BLaER1 (cell line): ENCODE data around the gene GANC.

ENCODE experiments used
- H3K27ac ChIP-seq: shearing (Covaris generic); formaldehyde crosslinking; 2 replicates; pipeline ENCODE4 v1.8.1; 2022
- H3K27me3 ChIP-seq: shearing (Covaris generic); formaldehyde crosslinking; 2 replicates; pipeline ENCODE4 v1.8.1; 2022
- H3K36me3 ChIP-seq: shearing (Covaris generic); formaldehyde crosslinking; 2 replicates; pipeline ENCODE4 v1.8.1; 2022
- H3K4me1 ChIP-seq: shearing (Covaris generic); formaldehyde crosslinking; 2 replicates; pipeline ENCODE4 v1.8.1; 2022
- H3K4me2 ChIP-seq: shearing (Covaris generic); formaldehyde crosslinking; 2 replicates; pipeline ENCODE4 v1.8.1; 2022
- H3K4me3 ChIP-seq: shearing (Covaris generic); formaldehyde crosslinking; 2 replicates; pipeline ENCODE4 v1.8.1; 2022
- H3K9ac ChIP-seq: shearing (Covaris generic); formaldehyde crosslinking; 2 replicates; pipeline ENCODE4 v1.8.1; 2022
- H3K9me3 ChIP-seq: shearing (Covaris generic); formaldehyde crosslinking; 2 replicates; pipeline ENCODE4 v1.8.1; 2022
- H4K20me1 ChIP-seq: shearing (Covaris generic); formaldehyde crosslinking; 2 replicates; pipeline ENCODE4 v1.8.1; 2022
- Cebpa-rat ChIP-seq: shearing (Covaris generic); IDR thresholded peaks from 2 replicates; pipeline ENCODE4 v1.8.1; 2022

GANC gene

GRCh38 chr15:42338500-42338899, 65.5 kb downstream of the GANC start:
- no peak overlapping the region for H3K4me3 ChIP-seq
- H3K27ac ChIP-seq = no peak overlapping the region
- no peak for TF ChIP-seq Cebpa-rat
- H3K9ac ChIP-seq = no peak overlapping the region
- peaks cover 33% of the 10 kb centered on the region for H3K36me3 ChIP-seq
- H3K4me1 ChIP-seq = peaks cover 12% of the 10 kb centered on the region
- H4K20me1 ChIP-seq = no peaks in the 10 kb centered on the region
- peak overlapping the region; percentile 7; the same call in 1 of the 2 replicates for H3K4me2 ChIP-seq
- H3K27me3 ChIP-seq = no peaks in the 10 kb centered on the region
- peaks cover 30% of the 10 kb centered on the region for H3K9me3 ChIP-seq

- no peaks in the 10 kb centered on the region for H4K20me1 ChIP-seq
- no peak overlapping the region for H3K4me2 ChIP-seq
- H3K9me3 ChIP-seq = no peaks in the 10 kb centered on the region
- H3K27me3 ChIP-seq = no peaks in the 10 kb centered on the region
- H3K4me1 ChIP-seq = peaks cover 5% of the 10 kb centered on the region; the same call in 1 of the 2 replicates
- H3K36me3 ChIP-seq = peaks cover 63% of the 10 kb centered on the region
- no peak for TF ChIP-seq Cebpa-rat
- no peak overlapping the region for H3K4me3 ChIP-seq
- H3K9ac ChIP-seq = no peak overlapping the region
- H3K27ac ChIP-seq = no peak overlapping the region
Measured at GRCh38 chr15:42343596-42344232, 70.7 kb downstream of the GANC start.

- no peaks in the 10 kb centered on the region for H4K20me1 ChIP-seq
- H3K9me3 ChIP-seq = no peaks in the 10 kb centered on the region
- no peak overlapping the region for H3K9ac ChIP-seq
- no peaks in the 10 kb centered on the region for H3K27me3 ChIP-seq
- no peak overlapping the region for H3K4me3 ChIP-seq
- H3K4me1 ChIP-seq = 0 out of 2 replicates have a peak, but pooled peaks cover 5% of the 10 kb centered on the region
- H3K36me3 ChIP-seq = peaks cover 69% of the 10 kb centered on the region
- H3K27ac ChIP-seq = no peak overlapping the region
- no peak overlapping the region for H3K4me2 ChIP-seq
- no peak for TF ChIP-seq Cebpa-rat
Measured at GRCh38 chr15:42344763-42345162, 71.8 kb downstream of the GANC start.

DNA sequence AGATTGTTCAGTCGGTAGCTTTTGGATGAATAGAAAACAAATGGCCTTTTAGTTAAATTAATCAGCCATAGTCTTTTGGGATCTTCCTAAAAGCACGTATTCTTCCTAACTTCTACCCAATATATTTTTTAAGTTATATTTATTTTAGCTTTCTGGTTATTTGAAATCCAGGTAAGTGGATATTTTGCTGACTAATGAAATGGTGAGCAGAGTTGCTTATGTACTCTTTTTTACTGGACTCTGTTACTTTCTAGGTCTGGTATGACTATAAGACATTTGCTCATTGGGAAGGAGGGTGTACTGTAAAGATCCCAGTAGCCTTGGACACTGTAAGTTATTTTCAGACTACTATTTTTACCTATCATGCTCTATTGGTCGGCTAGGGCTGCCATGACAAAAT, 72.5 kb downstream of the GANC start:
- no peak overlapping the region for H3K9ac ChIP-seq
- H3K4me2 ChIP-seq = 0 out of 2 replicates have a peak overlapping the region, but pooled peaks have one; percentile 2
- no peak overlapping the region for H3K27ac ChIP-seq
- 0 out of 2 replicates have a peak, but pooled peaks cover 5% of the 10 kb centered on the region for H3K4me1 ChIP-seq
- peaks cover 68% of the 10 kb centered on the region for H3K36me3 ChIP-seq
- no peaks in the 10 kb centered on the region for H3K9me3 ChIP-seq
- H3K27me3 ChIP-seq = no peaks in the 10 kb centered on the region
- no peak for TF ChIP-seq Cebpa-rat
- H3K4me3 ChIP-seq = no peak overlapping the region
- no peaks in the 10 kb centered on the region for H4K20me1 ChIP-seq

- H3K4me2 ChIP-seq = no peak overlapping the region
- H3K27ac ChIP-seq = no peak overlapping the region
- H4K20me1 ChIP-seq = no peaks in the 10 kb centered on the region
- no peak for TF ChIP-seq Cebpa-rat
- H3K9ac ChIP-seq = no peak overlapping the region
- 0 out of 2 replicates have a peak, but pooled peaks cover 5% of the 10 kb centered on the region for H3K4me1 ChIP-seq
- H3K36me3 ChIP-seq = peaks cover 81% of the 10 kb centered on the region
- no peaks in the 10 kb centered on the region for H3K9me3 ChIP-seq
- no peak overlapping the region for H3K4me3 ChIP-seq
- no peaks in the 10 kb centered on the region for H3K27me3 ChIP-seq
Measured at GRCh38 chr15:42348083-42348482, 75.1 kb downstream of the GANC start.

GRCh38 chr15:42349186-42349585, 76.2 kb downstream of the GANC start:
- H3K9me3 ChIP-seq = no peaks in the 10 kb centered on the region
- no peak overlapping the region for H3K9ac ChIP-seq
- H3K4me1 ChIP-seq = 0 out of 2 replicates have a peak, but pooled peaks cover 5% of the 10 kb centered on the region
- no peak overlapping the region for H3K4me2 ChIP-seq
- no peaks in the 10 kb centered on the region for H4K20me1 ChIP-seq
- no peak overlapping the region for H3K27ac ChIP-seq
- TF ChIP-seq Cebpa-rat = no peak
- peaks cover 81% of the 10 kb centered on the region for H3K36me3 ChIP-seq
- H3K27me3 ChIP-seq = no peaks in the 10 kb centered on the region
- H3K4me3 ChIP-seq = no peak overlapping the region

- no peaks in the 10 kb centered on the region for H3K4me1 ChIP-seq
- no peak for TF ChIP-seq Cebpa-rat
- no peak overlapping the region for H3K4me2 ChIP-seq
- no peaks in the 10 kb centered on the region for H3K27me3 ChIP-seq
- no peaks in the 10 kb centered on the region for H4K20me1 ChIP-seq
- H3K4me3 ChIP-seq = no peak overlapping the region
- H3K36me3 ChIP-seq = peaks cover 67% of the 10 kb centered on the region
- no peak overlapping the region for H3K27ac ChIP-seq
- H3K9ac ChIP-seq = no peak overlapping the region
- H3K9me3 ChIP-seq = no peaks in the 10 kb centered on the region
Measured at GRCh38 chr15:42352401-42352800, 79.4 kb downstream of the GANC start.

- peaks cover 61% of the 10 kb centered on the region for H3K36me3 ChIP-seq
- no peak overlapping the region for H3K4me3 ChIP-seq
- TF ChIP-seq Cebpa-rat = no peak
Measured at GRCh38 chr15:42353061-42353460, 80.1 kb downstream of the GANC start.

DNA sequence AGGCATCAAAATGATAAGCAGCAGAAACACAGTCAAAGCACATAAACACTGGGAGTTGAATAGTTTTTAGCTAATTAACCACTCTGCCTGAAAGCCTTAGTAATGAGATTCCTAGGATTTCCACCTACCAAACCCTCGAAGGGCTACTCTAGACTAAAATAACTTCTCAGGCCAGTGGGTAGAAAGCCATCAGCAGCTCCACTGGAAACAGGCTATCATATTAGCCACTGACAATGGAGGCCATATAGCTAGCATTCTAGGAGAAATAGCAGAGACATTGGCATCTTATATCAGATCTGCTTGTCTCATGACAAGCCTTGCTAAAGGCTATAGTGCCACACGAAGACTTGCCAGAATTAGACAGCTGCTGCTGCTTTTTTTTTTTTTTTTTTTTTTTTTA, 81.8 kb downstream of the GANC start:
- Histone ChIP-seq H4K20me1 (no peaks in the 10 kb centered on the region), H3K4me2 (no peak overlapping the region), H3K27me3 (no peaks in the 10 kb centered on the region), H3K4me1 (no peaks in the 10 kb centered on the region), H3K27ac (no peak overlapping the region), H3K9me3 (no peaks in the 10 kb centered on the region), H3K36me3 (peaks cover 49% of the 10 kb centered on the region), H3K9ac (no peak overlapping the region), H3K4me3 (no peak overlapping the region)
- no peak for TF ChIP-seq Cebpa-rat

More at GRCh38 chr15:42353061-42353460, 80.1 kb downstream of the GANC start:
- Histone ChIP-seq H3K27ac (no peak overlapping the region), H3K9me3 (no peaks in the 10 kb centered on the region), H3K4me2 (no peak overlapping the region), H4K20me1 (no peaks in the 10 kb centered on the region), H3K4me1 (no peaks in the 10 kb centered on the region), H3K9ac (no peak overlapping the region), H3K27me3 (no peaks in the 10 kb centered on the region)

DNA sequence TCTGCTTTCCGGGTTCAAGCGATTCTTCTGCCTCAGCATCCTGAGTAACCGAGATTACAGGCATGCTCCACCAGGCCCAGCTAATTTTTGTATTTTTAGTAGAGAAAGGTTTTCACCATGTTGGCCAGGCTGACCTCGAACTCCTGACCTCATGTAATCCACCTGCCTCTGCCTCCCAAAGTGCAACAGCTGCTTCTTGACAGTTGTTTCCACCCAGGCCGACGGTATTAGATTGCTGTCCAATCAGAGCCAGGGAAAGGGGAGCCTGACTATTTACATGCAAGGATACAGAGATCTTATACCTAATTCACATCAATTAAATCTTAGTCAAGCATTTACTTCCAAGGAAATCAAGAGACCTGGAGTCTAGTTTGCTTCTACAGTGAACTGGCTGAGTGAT, 82.3 kb downstream of the GANC start:
- H3K9ac ChIP-seq = no peak overlapping the region
- H3K4me1 ChIP-seq = no peaks in the 10 kb centered on the region
- H3K36me3 ChIP-seq = peaks cover 51% of the 10 kb centered on the region
- H3K27ac ChIP-seq = no peak overlapping the region
- no peaks in the 10 kb centered on the region for H3K9me3 ChIP-seq
- no peaks in the 10 kb centered on the region for H4K20me1 ChIP-seq
- no peak overlapping the region for H3K4me2 ChIP-seq
- H3K27me3 ChIP-seq = no peaks in the 10 kb centered on the region
- TF ChIP-seq Cebpa-rat = no peak
- no peak overlapping the region for H3K4me3 ChIP-seq
